ENCODE measurements around the gene FUT6.

Gene FUT6

DNA sequence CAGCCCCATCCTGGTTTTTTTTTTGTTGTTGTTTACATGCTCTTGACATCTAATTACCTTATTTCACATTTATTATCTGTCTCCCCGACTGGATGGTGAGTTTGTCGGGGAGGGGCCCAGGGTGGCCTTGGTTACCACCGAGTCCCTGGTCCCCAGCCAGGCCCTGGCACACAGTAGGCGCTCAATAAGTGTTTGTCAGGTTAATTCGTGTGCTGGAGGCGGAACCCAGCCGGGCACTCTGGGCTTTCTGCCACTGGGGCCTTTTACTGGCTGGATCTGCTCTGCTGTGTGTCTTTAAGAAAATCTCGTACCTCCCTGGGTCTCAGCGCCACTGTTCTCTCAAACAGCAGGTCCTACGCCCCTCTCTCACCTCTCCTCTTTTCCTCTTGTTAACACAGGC lies 30.0 kb downstream of the FUT6 start:
- TF ChIP-seq POLR2A (IDR thresholded peaks at IDR 0.05; ENCODE audit: low read depth, low read length) = no peak
- FAIRE-seq = no peak
- DNase-seq (ENCODE audit: insufficient read length, low spot score) = no peak

GRCh38 chr19:5809053-5809452 lies 30.4 kb downstream of the FUT6 start:
- FAIRE-seq (no peak), DNase-seq (ENCODE audit: insufficient read length, low spot score) (no peak)
- TF ChIP-seq POLR2A (IDR thresholded peaks at IDR 0.05; ENCODE audit: low read depth, low read length) = no peak

GRCh38 chr19:5808120-5808816 lies 31.2 kb downstream of the FUT6 start:
- no peak for DNase-seq (ENCODE audit: insufficient read length, low spot score)
- FAIRE-seq = no peak
- no peak for TF ChIP-seq POLR2A (IDR thresholded peaks at IDR 0.05; ENCODE audit: low read depth, low read length)

- no peak for DNase-seq (ENCODE audit: insufficient read length, low spot score)
- no peak for TF ChIP-seq POLR2A (IDR thresholded peaks at IDR 0.05; ENCODE audit: low read depth, low read length)
These were observed 32.6 kb downstream of the FUT6 start for GRCh38 chr19:5806905-5807304.

GRCh38 chr19:5806133-5806489 lies 33.4 kb downstream of the FUT6 start:
- no peak for FAIRE-seq
- TF ChIP-seq POLR2A (IDR thresholded peaks at IDR 0.05; ENCODE audit: low read depth, low read length) = no peak
- no peak for DNase-seq (ENCODE audit: insufficient read length, low spot score)

More at GRCh38 chr19:5806905-5807304, 32.6 kb downstream of the FUT6 start:
- FAIRE-seq = no peak

DNA sequence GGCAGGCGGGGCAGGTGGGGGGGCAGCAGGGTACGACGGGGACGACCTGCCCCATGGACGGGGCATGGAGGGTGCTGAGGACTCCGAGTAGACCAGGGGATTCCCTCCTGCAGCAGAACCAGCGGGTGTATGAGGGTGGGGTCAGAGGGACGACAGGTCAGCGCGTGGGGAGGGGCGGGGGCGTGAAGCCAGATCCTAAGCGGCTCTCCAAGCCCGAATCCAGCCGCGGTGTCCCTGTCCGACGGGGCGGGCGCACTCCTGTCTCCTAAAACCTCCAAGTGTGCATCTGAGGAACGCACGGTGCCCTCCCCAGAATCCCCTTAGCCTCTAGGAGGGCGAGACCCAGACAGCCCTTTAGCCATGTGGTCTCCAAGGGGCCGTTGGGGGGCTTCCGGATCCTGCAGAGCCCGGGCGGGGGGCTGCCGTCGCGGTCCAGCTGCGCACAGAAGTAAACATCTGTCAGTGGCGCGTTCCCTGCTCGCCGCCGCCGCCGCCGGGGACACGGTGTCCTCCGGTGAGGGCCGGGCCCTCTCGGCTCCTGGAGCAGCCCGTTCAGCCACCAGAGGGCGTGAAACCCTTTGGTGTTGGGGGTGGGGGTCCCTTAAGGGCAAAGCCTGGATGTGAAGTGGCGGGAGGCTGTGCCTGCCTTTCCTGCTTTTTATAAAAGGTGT lies 33.9 kb downstream of the FUT6 start:
- FAIRE-seq (no peak), DNase-seq (ENCODE audit: insufficient read length, low spot score) (peak; percentile 60)
- no peak for TF ChIP-seq POLR2A (IDR thresholded peaks at IDR 0.05; ENCODE audit: low read depth, low read length)

DNA sequence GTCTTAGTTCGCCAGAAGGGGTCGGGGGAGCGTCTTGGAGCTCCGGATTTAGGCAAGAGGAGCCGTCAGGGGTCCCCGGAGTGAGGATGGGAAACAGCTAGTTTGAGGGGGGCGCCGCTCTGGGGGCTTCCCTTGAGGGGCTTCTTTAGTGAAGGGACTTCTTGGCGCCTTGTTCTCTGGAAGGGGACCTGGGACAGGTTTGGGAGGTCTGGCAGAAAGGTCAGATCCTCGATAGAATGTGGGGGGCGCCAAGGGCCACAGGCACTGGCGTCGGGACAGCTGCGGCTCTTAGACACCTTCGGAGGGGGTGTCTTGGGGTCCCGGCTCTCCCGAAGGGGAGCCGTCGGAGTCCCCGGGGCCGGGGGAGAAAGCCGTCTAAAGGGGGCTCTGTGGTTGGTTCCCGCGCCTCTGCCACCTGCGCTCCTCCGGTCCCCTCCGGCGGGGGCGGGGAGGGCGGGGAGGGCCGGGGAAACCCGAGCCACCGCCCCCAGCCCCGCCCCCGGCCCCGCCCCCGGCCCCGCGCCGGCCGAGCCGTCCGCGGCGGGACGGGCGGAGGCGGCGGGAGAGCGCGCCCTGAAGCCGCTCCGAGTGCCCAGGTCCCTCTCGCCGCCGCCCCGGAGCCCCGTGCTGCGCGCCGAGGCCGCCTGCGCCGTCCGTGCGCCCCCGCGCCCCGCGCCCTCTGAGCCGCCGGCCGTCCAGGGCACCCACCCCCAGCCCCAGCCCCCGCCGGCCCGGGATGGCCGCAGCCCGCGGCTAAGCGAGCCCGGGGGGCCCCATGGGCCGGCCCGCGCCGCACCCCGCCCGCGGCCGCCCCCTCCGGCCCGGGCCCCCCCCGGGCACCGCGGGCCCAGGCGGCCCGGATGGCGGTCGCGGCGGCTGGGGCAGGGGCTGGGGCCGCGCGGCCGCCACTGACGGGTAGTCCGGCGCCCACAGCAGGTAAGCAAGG lies 34.7 kb downstream of the FUT6 start, which contains the start of gene NRTN:
NRTN (plus strand) TSS at position 552 of the 946 bp plus-strand sequence. CDS start 19,099 bp downstream, outside the sequence.
- no peak for TF ChIP-seq POLR2A (IDR thresholded peaks at IDR 0.05; ENCODE audit: low read depth, low read length)
- no peak for DNase-seq (ENCODE audit: insufficient read length, low spot score)
- no peak for FAIRE-seq

DNA sequence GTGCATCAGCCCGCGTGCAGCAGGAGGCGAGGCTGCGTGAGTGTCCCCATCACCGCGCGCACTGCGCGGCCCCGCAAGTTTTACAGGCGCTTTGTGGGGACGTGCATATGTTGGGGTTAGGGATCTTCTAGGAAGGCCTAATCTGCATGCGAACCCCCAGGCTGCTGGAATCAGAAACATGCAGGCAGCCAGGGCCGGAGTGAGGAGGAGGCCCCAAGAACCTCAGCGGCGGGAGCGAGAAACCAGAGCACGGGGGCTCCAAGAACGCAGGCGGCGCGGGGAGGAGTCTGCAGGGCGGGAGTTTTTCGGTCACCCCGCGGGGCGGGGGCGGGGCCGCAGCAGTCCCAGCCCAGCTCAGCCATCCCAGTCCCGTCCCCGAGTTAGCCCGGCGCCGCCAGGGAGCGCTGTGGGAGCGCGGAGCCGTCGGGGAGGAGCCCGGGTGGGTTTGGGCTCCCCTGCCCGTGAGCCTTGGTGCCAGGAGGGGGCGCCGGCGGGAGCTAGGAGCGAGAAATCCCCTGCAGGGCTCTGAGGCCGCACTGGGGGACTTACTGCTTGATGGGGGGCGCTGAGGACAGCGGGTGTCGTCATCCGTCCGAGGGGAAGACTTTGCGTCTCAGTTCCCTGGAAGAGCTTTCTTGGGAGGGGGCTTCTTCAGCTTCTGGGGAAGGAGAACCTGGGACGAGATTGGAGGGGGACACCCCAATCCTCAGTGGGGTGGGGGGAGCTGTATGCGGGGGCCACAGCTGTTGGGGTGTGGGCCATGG lies 35.6 kb downstream of the FUT6 start:
- no peak for FAIRE-seq
- no peak for TF ChIP-seq POLR2A (IDR thresholded peaks at IDR 0.05; ENCODE audit: low read depth, low read length)
- DNase-seq (ENCODE audit: insufficient read length, low spot score) = peak; percentile 99

DNA sequence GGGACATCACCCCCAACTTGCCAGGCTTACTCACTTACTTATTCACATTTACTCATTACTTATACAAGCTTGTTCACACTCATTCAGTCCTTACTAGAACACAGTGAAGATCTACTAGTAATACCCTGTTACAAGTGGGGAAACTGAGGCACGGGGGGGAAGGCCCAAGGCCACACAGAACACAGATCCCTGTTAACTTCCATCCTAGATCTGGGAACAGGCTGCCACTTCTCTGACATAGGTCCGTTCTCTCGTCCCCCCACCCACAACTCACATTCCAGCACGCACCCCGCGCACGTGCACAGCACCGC lies 36.1 kb downstream of the FUT6 start:
- DNase-seq (ENCODE audit: insufficient read length, low spot score) = no peak
- FAIRE-seq = no peak
- TF ChIP-seq POLR2A (IDR thresholded peaks at IDR 0.05; ENCODE audit: low read depth, low read length) = no peak

DNA sequence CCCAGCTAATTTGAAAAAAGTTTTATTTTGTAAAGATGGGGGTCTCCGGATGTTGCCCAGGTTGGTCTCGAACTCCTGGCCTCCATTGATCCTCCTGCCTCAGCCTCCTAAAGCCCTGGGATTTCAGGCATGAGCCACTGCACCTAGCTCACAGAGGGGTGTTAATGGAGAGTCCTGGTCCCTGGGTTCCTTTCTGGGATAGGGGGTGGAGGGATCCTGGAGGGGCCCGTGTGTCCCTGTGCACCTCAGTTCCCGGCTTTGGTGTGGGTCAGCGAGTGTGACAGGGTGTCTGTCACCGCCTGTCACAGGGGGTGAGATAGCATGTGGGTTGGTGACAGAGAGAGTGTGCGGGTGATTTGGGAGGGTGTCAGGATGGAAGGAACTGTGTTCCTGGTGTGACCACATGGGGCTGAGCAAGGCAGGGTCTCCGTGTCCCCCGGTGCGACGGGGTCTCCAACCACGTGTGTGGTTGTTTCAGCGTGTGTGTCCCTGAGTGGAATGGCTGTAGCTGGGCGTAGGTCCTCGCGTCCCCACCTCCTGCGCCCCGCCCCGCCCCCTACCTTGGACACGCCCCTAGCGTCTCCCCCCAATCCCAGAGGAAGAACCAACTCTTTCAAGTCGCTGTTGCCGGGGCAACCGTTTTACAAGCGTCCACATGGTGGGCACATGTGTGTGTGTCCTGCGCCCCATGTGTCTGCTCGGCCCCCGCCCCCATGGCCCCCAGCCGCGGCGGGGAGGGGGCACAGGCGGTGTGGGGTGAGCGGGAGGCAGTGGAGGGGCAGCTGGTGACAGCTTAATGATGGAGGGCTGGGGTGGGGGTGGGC lies 37.5 kb downstream of the FUT6 start:
- FAIRE-seq = no peak
- no peak for DNase-seq (ENCODE audit: insufficient read length, low spot score)
- TF ChIP-seq POLR2A (IDR thresholded peaks at IDR 0.05; ENCODE audit: low read depth, low read length) = no peak

GRCh38 chr19:5800361-5801270 lies 38.9 kb downstream of the FUT6 start:
- no peak for TF ChIP-seq POLR2A (IDR thresholded peaks at IDR 0.05; ENCODE audit: low read depth, low read length)
- FAIRE-seq = no peak
- DNase-seq (ENCODE audit: insufficient read length, low spot score) = no peak
